H7 (cell line): ENCODE results near the gene NUDT1. TPM values are rescaled to one million over a fixed set of nuclear protein-coding genes. Genes with fewer than 3 reads are reported as not detected.
"Not testable (repeated sequence)": the region's sequence is repeated elsewhere in the genome, so short reads cannot be mapped to it uniquely, and the experiment has no call there.

Experiments
- DNase-seq: peaks from one replicate; pipeline ENCODE4 v3.0.0; 2012
- H3K27me3 ChIP-seq: 2 replicates; pipeline ENCODE4 v1.6.0; 2011; ENCODE audit warnings: mild to moderate bottlenecking, low read length; ENCODE audit not compliant: control insufficient read depth, insufficient read depth
- H3K36me3 ChIP-seq: replicated peaks from 2 replicates; pipeline ENCODE4 v1.5.1; 2011; ENCODE audit warnings: low read length; ENCODE audit not compliant: control insufficient read depth, insufficient read depth
- H3K4me3 ChIP-seq: 2 replicates; pipeline ENCODE4 v1.5.1; 2011; ENCODE audit warnings: low read depth, mild to moderate bottlenecking, control low read depth, low read length, moderate library complexity; ENCODE audit not compliant: insufficient read depth
- total RNA-seq: library from RNA; depleted of rRNA; stranded (reverse); fragments of >200 nt; shearing (Covaris generic); gene quantifications from 2 replicates; pipeline ENCODE4 v1.2.3, GENCODE V29; 2014

NUDT1 gene
- total RNA-seq, 1 experiment from 2014 or later = 117 TPM

DNA sequence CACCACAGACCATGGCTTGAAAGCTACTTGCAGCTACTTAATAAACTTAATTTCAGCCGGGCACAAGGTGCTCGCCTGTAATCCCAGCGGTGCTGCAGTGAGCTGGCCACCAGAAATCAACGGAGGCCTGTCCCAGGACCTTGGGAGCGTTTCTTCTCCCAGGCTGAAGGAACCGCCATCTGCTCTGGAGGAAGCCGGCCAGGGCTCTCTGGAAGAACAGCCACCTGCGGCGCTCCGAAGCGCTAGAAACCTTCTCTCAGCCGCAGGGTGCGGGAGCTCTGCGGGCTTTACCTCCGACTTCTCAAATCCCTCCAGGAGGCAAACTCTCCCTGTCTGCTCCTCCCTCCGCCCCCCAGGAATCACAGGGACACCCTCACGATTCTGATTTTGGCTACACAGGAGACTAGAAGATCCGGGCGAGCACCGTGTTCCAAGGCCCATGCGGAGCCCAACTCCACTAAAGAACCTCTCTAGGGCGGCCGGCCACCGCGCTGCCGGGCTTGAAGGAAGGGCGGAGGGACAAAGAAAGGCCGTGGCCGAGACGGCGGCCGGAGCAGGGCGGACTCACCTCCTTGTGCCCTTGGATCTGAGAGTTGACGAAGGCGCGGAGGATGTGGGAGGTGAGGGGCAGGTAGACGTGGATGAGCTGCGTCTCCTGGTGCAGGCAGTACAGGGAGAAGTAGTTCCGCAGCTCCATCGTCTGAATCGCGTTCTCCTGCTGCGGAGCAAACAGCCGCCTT, 14.4 kb downstream of the NUDT1 start:
- Histone ChIP-seq H3K36me3 (peaks cover 2% of the 10 kb centered on the region), H3K4me3 (no peak overlapping the region), H3K27me3 (no peaks in the 10 kb centered on the region)
- DNase-seq = peak; percentile 60

GRCh38 chr7:2257046-2257551, 15.1 kb downstream of the NUDT1 start:
- Histone ChIP-seq H3K27me3 (no peaks in the 10 kb centered on the region), H3K4me3 (no peak overlapping the region), H3K36me3 (no peaks in the 10 kb centered on the region)
- peak; percentile 63 for DNase-seq

DNA sequence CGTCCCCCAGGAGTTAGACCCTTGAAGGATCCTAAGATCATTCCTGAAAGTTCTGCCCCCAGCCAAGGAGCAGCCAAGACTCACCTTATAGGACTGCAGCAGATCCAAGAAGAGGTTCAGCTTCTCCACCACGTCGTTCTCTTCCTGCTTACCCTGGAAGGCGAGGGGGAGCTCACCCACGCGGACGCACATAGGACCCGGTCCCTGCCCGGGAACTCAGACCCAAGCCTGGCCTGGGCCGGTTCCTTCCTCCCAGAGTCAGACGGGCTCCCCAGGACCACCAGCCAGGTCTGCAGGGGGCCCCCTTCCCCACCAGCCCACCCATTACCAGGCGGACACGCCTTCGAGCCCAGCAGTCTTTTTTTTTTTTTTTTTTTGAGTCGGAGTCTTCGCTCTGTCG, 15.6 kb downstream of the NUDT1 start:
- no peak overlapping the region for H3K4me3 ChIP-seq
- peak; percentile 62 for DNase-seq
- no peaks in the 10 kb centered on the region for H3K27me3 ChIP-seq
- H3K36me3 ChIP-seq = no peaks in the 10 kb centered on the region; the same call in 1 of the 2 replicates

DNA sequence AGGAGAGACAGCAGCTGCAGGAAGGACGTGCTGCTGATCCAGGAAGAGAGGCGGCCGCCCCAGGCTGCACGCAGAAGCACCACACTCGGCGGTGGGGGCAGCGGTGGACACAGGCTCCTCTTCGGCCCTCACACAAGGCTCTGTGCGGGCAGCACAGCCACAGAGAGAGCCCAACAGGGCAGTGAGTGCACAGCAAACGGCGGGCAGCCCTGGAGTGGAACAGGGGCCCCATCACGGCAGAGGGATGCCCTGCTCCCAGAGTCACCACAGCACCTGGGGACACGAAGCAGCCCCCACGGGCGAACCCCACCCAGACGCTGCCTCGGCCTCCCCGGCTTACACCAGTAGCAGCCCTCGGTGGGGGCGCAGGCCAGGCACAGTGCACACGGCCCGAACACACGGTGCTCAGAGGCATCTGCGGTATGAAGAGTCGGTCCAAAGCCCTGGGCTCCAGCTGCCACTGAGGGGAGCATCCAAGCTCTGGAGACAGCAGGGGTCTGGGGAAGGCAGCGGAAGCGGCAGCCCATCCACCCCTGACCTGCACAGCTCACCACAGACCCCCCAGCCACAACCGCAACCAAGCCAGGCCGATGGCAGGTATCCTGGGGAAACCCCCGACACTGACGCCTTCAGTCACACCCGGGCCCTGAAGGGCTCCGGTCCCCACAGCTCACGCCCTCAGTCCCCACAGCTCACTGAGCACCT, 16.8 kb downstream of the NUDT1 start:
- Histone ChIP-seq H3K36me3 (no peaks in the 10 kb centered on the region; the same call in 1 of the 2 replicates), H3K27me3 (no peaks in the 10 kb centered on the region), H3K4me3 (no peak overlapping the region)
- DNase-seq = peak; percentile 64

GRCh38 chr7:2259480-2259879, 17.5 kb downstream of the NUDT1 start:
- no peak for DNase-seq
- Histone ChIP-seq H3K27me3 (no peaks in the 10 kb centered on the region), H3K4me3 (no peak overlapping the region)

GRCh38 chr7:2260820-2261219, 18.8 kb downstream of the NUDT1 start:
- Histone ChIP-seq H3K4me3 (no peak overlapping the region), H3K36me3 (no peaks in the 10 kb centered on the region; the same call in 1 of the 2 replicates), H3K27me3 (no peaks in the 10 kb centered on the region)
- DNase-seq = no peak

More at GRCh38 chr7:2259480-2259879, 17.5 kb downstream of the NUDT1 start:
- no peaks in the 10 kb centered on the region; the same call in 1 of the 2 replicates for H3K36me3 ChIP-seq

GRCh38 chr7:2261611-2262010, 19.6 kb downstream of the NUDT1 start:
- no peaks in the 10 kb centered on the region; the same call in 1 of the 2 replicates for H3K36me3 ChIP-seq
- no peak for DNase-seq
- no peak overlapping the region for H3K4me3 ChIP-seq
- no peaks in the 10 kb centered on the region for H3K27me3 ChIP-seq

DNA sequence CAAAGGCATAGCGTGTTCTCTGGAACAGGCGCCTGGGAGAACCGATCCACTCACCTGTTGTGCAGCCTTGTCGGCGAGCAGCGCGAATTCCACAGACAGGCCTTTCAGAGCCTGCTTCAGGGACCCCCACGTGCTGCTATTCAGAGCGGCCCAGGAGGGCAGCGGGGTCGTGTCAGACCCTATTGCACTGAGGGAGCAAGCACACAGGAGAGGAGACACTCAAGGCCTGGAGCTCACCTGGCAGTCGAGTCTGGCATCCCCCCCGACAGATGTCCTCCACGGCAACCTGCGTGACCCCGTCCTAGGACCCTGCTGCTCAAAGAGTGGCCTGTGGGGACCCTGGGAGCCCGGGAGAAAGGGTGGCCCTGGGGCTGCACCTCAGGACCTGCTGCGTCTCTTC, 21.1 kb downstream of the NUDT1 start:
- DNase-seq = no peak

GRCh38 chr7:2264158-2264557, 22.1 kb downstream of the NUDT1 start:
- Histone ChIP-seq H3K36me3 (no peaks in the 10 kb centered on the region; the same call in none of the 2 replicates), H3K27me3 (no peaks in the 10 kb centered on the region), H3K4me3 (no peak overlapping the region)
- no peak for DNase-seq

More for the DNA sequence above, 21.1 kb downstream of the NUDT1 start:
- no peak overlapping the region for H3K4me3 ChIP-seq
- no peaks in the 10 kb centered on the region; the same call in none of the 2 replicates for H3K36me3 ChIP-seq
- no peaks in the 10 kb centered on the region for H3K27me3 ChIP-seq

DNA sequence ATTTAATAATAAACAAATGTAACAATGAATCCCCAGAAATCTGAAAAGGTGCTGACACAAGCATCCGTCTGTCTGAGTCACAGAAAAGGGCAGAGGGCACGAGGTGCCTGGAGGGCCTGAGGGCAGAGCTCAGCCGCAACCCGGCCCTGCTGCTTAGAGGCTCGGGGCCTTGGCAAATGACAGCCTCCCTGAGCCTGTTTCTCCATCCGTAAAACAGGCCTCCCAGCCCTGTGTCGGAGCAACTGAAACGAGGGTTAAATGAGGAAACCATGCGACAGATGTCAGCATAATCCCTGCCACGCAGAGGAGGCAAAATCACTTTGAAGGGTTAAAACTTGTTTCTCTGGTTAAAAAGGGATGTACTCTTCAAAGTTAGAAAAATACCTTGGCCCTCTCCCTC, 24.9 kb downstream of the NUDT1 start:
- Histone ChIP-seq H3K4me3 (no peak overlapping the region), H3K27me3 (no peaks in the 10 kb centered on the region), H3K36me3 (no peaks in the 10 kb centered on the region; the same call in none of the 2 replicates)
- no peak for DNase-seq

DNA sequence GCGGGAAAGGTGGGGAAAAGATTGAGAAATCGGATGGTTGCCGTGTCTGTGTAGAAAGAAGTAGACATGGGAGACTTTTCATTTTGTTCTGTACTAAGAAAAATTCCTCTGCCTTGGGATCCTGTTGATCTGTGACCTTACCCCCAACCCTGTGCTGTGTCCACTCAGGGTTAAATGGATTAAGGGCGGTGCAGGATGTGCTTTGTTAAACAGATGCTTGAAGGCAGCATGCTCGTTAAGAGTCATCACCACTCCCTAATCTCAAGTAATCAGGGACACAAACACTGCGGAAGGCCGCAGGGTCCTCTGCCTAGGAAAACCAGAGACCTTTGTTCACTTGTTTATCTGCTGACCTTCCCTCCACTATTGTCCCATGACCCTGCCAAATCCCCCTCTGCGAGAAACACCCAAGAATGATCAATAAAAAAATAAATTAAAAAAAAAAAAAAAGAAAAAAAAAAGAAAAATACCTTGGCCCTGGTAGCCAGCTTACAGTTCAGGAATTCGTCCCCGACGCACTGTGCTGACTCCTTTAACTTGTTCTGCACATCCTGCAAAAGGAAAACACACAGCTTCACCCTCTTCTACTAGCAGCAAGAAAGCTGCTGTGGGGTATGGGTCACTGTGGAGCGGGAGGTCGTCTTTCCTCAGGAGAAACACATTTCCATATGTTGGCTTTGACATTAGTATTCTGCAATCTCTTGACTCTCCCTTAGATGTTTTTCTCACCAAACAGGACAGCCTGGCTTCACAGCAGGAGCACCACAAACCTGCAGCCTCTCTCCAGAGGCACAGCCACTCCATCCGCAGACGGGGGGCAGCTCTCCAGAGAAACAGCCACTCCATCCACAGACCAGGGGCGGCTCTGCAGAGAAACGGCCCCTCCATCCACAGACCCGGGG, 27.3 kb downstream of the NUDT1 start:
- H3K27me3 ChIP-seq, H3K36me3 ChIP-seq, H3K4me3 ChIP-seq: not testable (repeated sequence)
- peak; percentile 84 for DNase-seq

GRCh38 chr7:2269991-2270460, 28.0 kb downstream of the NUDT1 start:
- H3K27me3 ChIP-seq = no peaks in the 10 kb centered on the region
- no peak overlapping the region for H3K4me3 ChIP-seq
- DNase-seq = no peak
- no peaks in the 10 kb centered on the region; the same call in none of the 2 replicates for H3K36me3 ChIP-seq

- peak; percentile 66 for DNase-seq
- H3K4me3 ChIP-seq = no peak overlapping the region
- no peaks in the 10 kb centered on the region; the same call in none of the 2 replicates for H3K36me3 ChIP-seq
Observed at GRCh38 chr7:2270495-2270894, 28.5 kb downstream of the NUDT1 start.

More at GRCh38 chr7:2270495-2270894, 28.5 kb downstream of the NUDT1 start:
- no peaks in the 10 kb centered on the region for H3K27me3 ChIP-seq
